PC-3 (cell line): ENCODE data around the gene PRKRIP1. TPM values are rescaled to one million over a fixed set of nuclear protein-coding genes. Genes with fewer than 3 reads are reported as not detected.
A peak's percentile ranks its signal among the peaks of the same experiment; 100 is the strongest.

Experiments used
- ATAC-seq: fragments of 200-7000 bp; cut with Tn5 transposase; 2 replicates; pipeline ENCODE4 v1.9.1; 2020; ENCODE audit warnings: mild to moderate bottlenecking, moderate library complexity
- BruUV-seq: library from RNA; stranded (reverse); fragments of 400-500 nt; replicated peaks from 2 replicates; lab custom pipeline; 2021; lab: Mats Ljungman, UMichigan
- CTCF ChIA-PET: fragments of 300-600 bp; sonication (Branson Sonifier 250); formaldehyde crosslinking; loops from one replicate; lab custom pipeline; 2022; ENCODE audit warnings: antibody characterized with exemption; lab: Charles Lee
- POLR2A ChIA-PET: fragments of 300-600 bp; sonication (Branson Sonifier 250); formaldehyde crosslinking; loops from one replicate; lab custom pipeline; 2022; ENCODE audit warnings: antibody characterized with exemption; ENCODE audit not compliant: unreplicated experiment; lab: Charles Lee
- DNase-seq: peaks from one replicate; pipeline ENCODE4 v3.0.0-alpha.2; 2015
- H2AFZ ChIP-seq: fragments of 300-600 bp; sonication (generic); 2 replicates; pipeline ENCODE4 v1.6.0; 2016; ENCODE audit warnings: antibody characterized with exemption, low read length
- H3F3A ChIP-seq: fragments of 300-600 bp; sonication (generic); one replicate; pipeline ENCODE4 v1.6.0; 2017; ENCODE audit warnings: antibody characterized with exemption, low read length, control low read depth, mild to moderate bottlenecking; ENCODE audit not compliant: unreplicated experiment
- H3K27ac ChIP-seq: fragments of 300-600 bp; sonication (generic); 2 replicates; pipeline ENCODE4 v1.5.1; 2016; ENCODE audit warnings: mild to moderate bottlenecking, low read length
- H3K27me3 ChIP-seq: fragments of 300-600 bp; sonication (generic); 2 replicates; pipeline ENCODE4 v1.6.1; 2016; ENCODE audit warnings: low read length, mixed read lengths
- H3K36me3 ChIP-seq: fragments of 300-600 bp; sonication (generic); 2 replicates; pipeline ENCODE4 v1.6.1; 2016; ENCODE audit warnings: low read depth, mixed run types, low read length, mixed read lengths
- H3K4me1 ChIP-seq: fragments of 300-600 bp; sonication (generic); 2 replicates; pipeline ENCODE4 v1.5.1; 2016; ENCODE audit warnings: low read length; ENCODE audit not compliant: insufficient read depth
- H3K4me2 ChIP-seq: fragments of 300-600 bp; sonication (generic); 2 replicates; pipeline ENCODE4 v1.6.0; 2016; ENCODE audit warnings: low read length
- H3K4me3 ChIP-seq: fragments of 300-600 bp; sonication (generic); 2 replicates; pipeline ENCODE4 v1.5.1; 2016; ENCODE audit warnings: mild to moderate bottlenecking, low read length, mixed read lengths
- H3K79me2 ChIP-seq: fragments of 300-600 bp; sonication (generic); 2 replicates; pipeline ENCODE4 v1.6.1; 2017; ENCODE audit warnings: low read length, mixed read lengths
- H3K9ac ChIP-seq: fragments of 300-600 bp; sonication (generic); 2 replicates; pipeline ENCODE4 v1.6.0; 2016; ENCODE audit warnings: mild to moderate bottlenecking, low read length
- H3K9me2 ChIP-seq: fragments of 300-600 bp; sonication (generic); replicated peaks from 2 replicates; pipeline ENCODE4 v1.6.1; 2016; ENCODE audit warnings: mixed run types, low read length, mixed read lengths
- H3K9me3 ChIP-seq: fragments of 300-600 bp; sonication (generic); 2 replicates; pipeline ENCODE4 v1.6.1; 2016; ENCODE audit warnings: low read length, mixed read lengths
- H4K20me1 ChIP-seq: fragments of 300-600 bp; sonication (generic); 2 replicates; pipeline ENCODE4 v1.6.1; 2016; ENCODE audit warnings: low read length, mixed read lengths
- EZH2 ChIP-seq: fragments of 300-600 bp; sonication (generic); IDR thresholded peaks from one replicate; pipeline ENCODE4 v1.6.1; 2017; ENCODE audit warnings: antibody characterized with exemption, mild to moderate bottlenecking, low read length; ENCODE audit not compliant: unreplicated experiment
- EZH2phosphoT487 ChIP-seq: fragments of 300-600 bp; sonication (generic); IDR thresholded peaks from 2 replicates; pipeline ENCODE4 v1.6.1; 2018; ENCODE audit warnings: mild to moderate bottlenecking, antibody characterized with exemption, low read length, borderline replicate concordance
- intact Hi-C: fragments of 100-400 bp; cut with micrococcal nuclease; formaldehyde crosslinking; loops from 2 replicates; pipeline ENCODE4 v1.9.0; 2023
- total RNA-seq: library from RNA; depleted of rRNA; stranded (reverse); fragments of >200 nt; gene quantifications from 2 replicates; pipeline ENCODE4 v1.2.3, GENCODE V29; 2014
- TF ChIP-seq, protein P1 (sequence below): fragments of 300-600 bp; sonication (generic); conservative IDR thresholded peaks from 2 replicates; pipeline ENCODE4 v1.5.1; 2017; ENCODE audit warnings: antibody characterized with exemption, low read depth, mild to moderate bottlenecking, low read length

The PRKRIP1 gene
- total RNA-seq, 1 experiment from 2014 or later: 28.9 TPM

DNA sequence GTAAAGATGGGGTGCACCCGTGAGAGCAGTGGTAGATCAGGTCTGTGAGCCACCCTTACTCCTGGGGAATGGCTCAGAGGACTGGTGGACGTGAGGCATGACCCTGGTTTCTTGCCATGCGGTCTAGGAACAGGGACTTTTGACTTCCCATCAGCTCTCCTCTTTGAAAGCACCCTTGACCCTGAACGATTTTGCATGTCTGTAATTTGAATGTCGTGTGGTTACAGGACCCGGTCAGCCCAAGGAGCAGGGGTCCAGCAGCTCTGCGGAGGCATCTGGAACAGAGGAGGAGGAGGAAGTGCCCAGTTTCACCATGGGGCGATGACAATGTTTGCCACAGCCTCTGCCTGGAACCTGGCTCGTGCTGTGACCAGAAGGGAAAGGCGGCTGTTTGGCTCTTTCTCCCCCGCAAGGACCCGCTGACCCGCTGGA, 28.6 kb downstream of the PRKRIP1 start:
- H2AFZ ChIP-seq: no peak overlapping the region
- no peaks in the 10 kb centered on the region for H4K20me1 ChIP-seq
- H3F3A ChIP-seq: no peaks in the 10 kb centered on the region
- H3K9me2 ChIP-seq: no peaks in the 10 kb centered on the region
- no peak overlapping the region for H3K9ac ChIP-seq
- H3K27ac ChIP-seq: no peak overlapping the region
- ChIA-PET CTCF (no interaction called here), POLR2A (no interaction called here)
- H3K27me3 ChIP-seq: no peaks in the 10 kb centered on the region
- no peak for TF ChIP-seq EZH2phosphoT487
- no peak for TF ChIP-seq EZH2
- ATAC-seq (no peak), DNase-seq (no peak)
- no peak overlapping the region for H3K4me2 ChIP-seq
- H3K4me1 ChIP-seq: no peaks in the 10 kb centered on the region
- no peaks in the 10 kb centered on the region for H3K9me3 ChIP-seq
- H3K4me3 ChIP-seq: no peak overlapping the region
- intact Hi-C loops: no loop called here
- H3K36me3 ChIP-seq: peaks cover 10% of the 10 kb centered on the region; the same call in 1 of the 2 replicates
- H3K79me2 ChIP-seq: no peaks in the 10 kb centered on the region
- BruUV-seq: no TSS peak

DNA sequence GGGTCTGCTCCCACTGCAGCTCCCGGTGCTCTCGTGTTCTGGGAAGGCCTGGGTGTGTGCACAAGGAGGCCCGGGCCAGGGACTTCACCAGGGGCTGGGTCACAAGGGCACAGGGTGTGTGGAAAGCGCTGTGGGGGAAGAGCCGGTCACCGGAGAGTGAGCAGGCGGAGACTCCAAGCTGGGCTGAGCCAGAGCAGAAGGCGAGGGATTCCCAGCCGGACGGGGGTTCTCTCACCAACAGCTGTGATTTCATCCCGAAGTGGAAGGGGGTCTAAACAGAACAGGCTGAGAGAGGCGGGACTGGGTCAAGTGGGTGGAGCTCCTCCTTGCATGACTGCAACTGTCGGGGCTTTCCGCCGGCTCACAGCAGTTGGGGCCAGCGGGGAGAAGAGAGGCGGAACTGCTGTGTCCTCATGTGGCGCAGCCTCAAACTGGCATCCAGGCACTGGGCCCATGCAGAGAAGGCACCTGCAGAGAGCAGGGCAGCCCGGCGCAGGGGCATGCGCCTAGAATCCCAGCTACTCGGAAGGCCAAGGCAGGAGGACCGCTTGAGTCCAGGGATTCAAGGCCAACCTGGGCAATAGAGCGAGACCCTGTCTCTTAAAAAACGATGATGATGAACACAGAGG, 29.6 kb downstream of the PRKRIP1 start:
- H3K79me2 ChIP-seq: no peaks in the 10 kb centered on the region
- TSS peak; percentile 44 for BruUV-seq
- no peaks in the 10 kb centered on the region for H3K9me2 ChIP-seq
- CTCF ChIA-PET: no interaction called here
- no peak overlapping the region for H3K27ac ChIP-seq
- intact Hi-C loops: no loop called here
- no peaks in the 10 kb centered on the region for H3F3A ChIP-seq
- TF ChIP-seq EZH2 (no peak), EZH2phosphoT487 (no peak)
- TF ChIP-seq, protein P1, sequence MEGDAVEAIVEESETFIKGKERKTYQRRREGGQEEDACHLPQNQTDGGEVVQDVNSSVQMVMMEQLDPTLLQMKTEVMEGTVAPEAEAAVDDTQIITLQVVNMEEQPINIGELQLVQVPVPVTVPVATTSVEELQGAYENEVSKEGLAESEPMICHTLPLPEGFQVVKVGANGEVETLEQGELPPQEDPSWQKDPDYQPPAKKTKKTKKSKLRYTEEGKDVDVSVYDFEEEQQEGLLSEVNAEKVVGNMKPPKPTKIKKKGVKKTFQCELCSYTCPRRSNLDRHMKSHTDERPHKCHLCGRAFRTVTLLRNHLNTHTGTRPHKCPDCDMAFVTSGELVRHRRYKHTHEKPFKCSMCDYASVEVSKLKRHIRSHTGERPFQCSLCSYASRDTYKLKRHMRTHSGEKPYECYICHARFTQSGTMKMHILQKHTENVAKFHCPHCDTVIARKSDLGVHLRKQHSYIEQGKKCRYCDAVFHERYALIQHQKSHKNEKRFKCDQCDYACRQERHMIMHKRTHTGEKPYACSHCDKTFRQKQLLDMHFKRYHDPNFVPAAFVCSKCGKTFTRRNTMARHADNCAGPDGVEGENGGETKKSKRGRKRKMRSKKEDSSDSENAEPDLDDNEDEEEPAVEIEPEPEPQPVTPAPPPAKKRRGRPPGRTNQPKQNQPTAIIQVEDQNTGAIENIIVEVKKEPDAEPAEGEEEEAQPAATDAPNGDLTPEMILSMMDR: no peak
- peaks cover 4% of the 10 kb centered on the region; the same call in 1 of the 2 replicates for H3K36me3 ChIP-seq
- no peak overlapping the region for H3K9ac ChIP-seq
- no peaks in the 10 kb centered on the region for H3K4me1 ChIP-seq
- no peak overlapping the region for H3K4me2 ChIP-seq
- H3K9me3 ChIP-seq: no peaks in the 10 kb centered on the region
- no peak for ATAC-seq
- H4K20me1 ChIP-seq: no peaks in the 10 kb centered on the region
- H3K4me3 ChIP-seq: no peak overlapping the region
- POLR2A ChIA-PET: no interaction called here
- H2AFZ ChIP-seq: no peak overlapping the region
- no peaks in the 10 kb centered on the region for H3K27me3 ChIP-seq
- DNase-seq: no peak

DNA sequence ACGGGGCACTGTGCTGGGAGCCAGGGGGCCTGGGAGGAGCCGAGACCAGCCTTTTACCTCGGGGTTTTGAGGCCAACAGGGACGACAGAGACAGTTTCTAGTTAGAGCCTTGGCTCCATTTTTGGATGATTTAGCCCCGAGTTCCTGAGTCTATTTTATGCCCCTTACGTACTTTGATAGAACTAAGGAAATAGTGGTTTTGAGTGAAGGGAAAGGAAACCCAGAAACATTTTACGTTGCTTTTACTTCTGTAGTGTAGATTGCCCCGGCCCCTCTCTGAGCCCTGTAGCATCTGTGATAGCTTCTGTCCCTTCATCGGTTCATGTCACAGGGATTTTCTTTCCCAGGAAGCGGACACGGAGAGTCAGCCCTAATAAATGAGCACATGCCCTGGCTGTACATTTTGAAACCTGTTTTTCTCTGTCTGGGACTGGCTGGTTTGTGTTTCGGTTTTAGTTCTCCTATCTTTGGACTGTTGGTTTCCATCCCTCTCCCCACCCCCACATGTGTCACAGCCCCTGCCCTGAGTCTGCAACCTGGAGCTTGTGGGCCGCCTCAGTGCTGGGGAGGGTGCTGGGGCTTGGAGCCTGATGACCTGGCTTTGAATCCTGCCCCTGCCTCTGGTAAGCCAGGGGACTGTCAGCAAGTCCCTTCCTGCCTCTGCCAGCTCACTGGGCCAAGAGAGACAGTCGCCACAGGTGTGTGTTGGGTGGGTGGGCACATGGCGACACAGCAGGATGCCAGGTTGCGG, 30.3 kb downstream of the PRKRIP1 start:
- H2AFZ ChIP-seq: no peak overlapping the region
- CTCF ChIA-PET: no interaction called here
- POLR2A ChIA-PET: no interaction called here
- no peak for ATAC-seq
- no peak overlapping the region for H3K27ac ChIP-seq
- no peaks in the 10 kb centered on the region for H3K9me2 ChIP-seq
- DNase-seq: no peak
- H4K20me1 ChIP-seq: no peaks in the 10 kb centered on the region
- H3K27me3 ChIP-seq: no peaks in the 10 kb centered on the region
- TF ChIP-seq, protein P1: no peak
- TF ChIP-seq EZH2phosphoT487: no peak
- TF ChIP-seq EZH2: no peak
- no TSS peak for BruUV-seq
- no peak overlapping the region for H3K4me3 ChIP-seq
- peaks cover 1% of the 10 kb centered on the region for H3F3A ChIP-seq
- peaks cover 2% of the 10 kb centered on the region for H3K4me1 ChIP-seq
- intact Hi-C loops: no loop called here
- H3K36me3 ChIP-seq: no peaks in the 10 kb centered on the region
- no peak overlapping the region for H3K9ac ChIP-seq
- no peak overlapping the region for H3K4me2 ChIP-seq
- no peaks in the 10 kb centered on the region for H3K9me3 ChIP-seq
- no peaks in the 10 kb centered on the region for H3K79me2 ChIP-seq
